Liver (tissue), 3 donors: ENCODE measurements around the gene WHRN.

ENCODE experiments used
- ATF3 ChIP-seq: IDR thresholded peaks from 2 replicates; pipeline ENCODE4 v1.6.1; 2016; ENCODE audit warnings: antibody characterized with exemption
- CTCF ChIP-seq: fragments of 150-350 bp; IDR thresholded peaks from 2 replicates; pipeline ENCODE4 v1.5.1; 2017; ENCODE audit warnings: improper control_type of control experiment, low read depth, low read length; ENCODE audit not compliant: missing input control
- EGR1 ChIP-seq, 2 donors: IDR thresholded peaks; 2 replicates each; pipeline ENCODE4 v1.6.1; 2016 to 2018; ENCODE audit warnings: antibody characterized with exemption in 2 of 2, low read depth in 2 of 2
- MAX ChIP-seq: IDR thresholded peaks from 2 replicates; pipeline ENCODE4 v1.6.1; 2016; ENCODE audit warnings: antibody characterized with exemption
- REST ChIP-seq: IDR thresholded peaks from 2 replicates; pipeline ENCODE4 v1.6.1; 2016; ENCODE audit warnings: antibody characterized with exemption, mild to moderate bottlenecking
- SP1 ChIP-seq: IDR thresholded peaks from 2 replicates; pipeline ENCODE4 v1.6.1; 2018; ENCODE audit warnings: antibody characterized with exemption, mild to moderate bottlenecking
- YY1 ChIP-seq: IDR thresholded peaks from 2 replicates; pipeline ENCODE4 v1.6.1; 2016; ENCODE audit warnings: antibody characterized with exemption, mild to moderate bottlenecking
- ZBTB33 ChIP-seq: IDR thresholded peaks from 2 replicates; pipeline ENCODE4 v1.6.1; 2016; ENCODE audit warnings: antibody characterized with exemption
- donor health status: healthy.
- donor health status: healthy.

GRCh38 chr9:114475412-114476135, 29.7 kb downstream of the WHRN start:
- TF ChIP-seq CTCF (no peak), EGR1 (IDR thresholded peaks at IDR 0.05; ENCODE audit: low read depth in 2 of 2) (no peak), MAX (no peak), REST (no peak), YY1 (no peak), ZBTB33 (no peak), SP1 (no peak), ATF3 (no peak)
